Activated T-cell treated with anti-CD3 and anti-CD28 coated beads, Interleukin-2, amount 50 U/mL, for 1 hour (primary cell): Measurements from ENCODE around the gene KLHL26.

ENCODE experiments used
- DNase-seq: peaks from one replicate; pipeline ENCODE4 v3.0.0-alpha.2; 2020

The KLHL26 gene

DNA sequence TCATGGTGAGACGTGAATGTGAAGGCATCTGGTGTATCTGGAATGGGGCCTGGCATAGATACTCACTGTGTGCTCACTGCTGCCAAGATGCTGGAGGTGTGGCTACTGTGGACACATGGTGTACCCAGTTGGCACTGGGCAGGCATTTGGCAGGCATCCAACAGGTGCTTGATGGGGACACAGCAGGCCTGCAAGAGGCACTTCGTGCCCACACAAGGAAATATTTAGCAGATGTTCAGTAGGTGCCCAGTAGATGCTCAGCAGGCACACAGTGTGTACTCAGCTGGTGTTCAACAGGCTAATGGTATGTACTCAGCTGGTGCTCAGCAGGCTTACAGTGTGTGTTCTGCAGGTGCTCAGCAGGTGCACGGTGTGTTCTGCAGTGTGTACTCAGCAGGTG is 60.9 kb downstream of the KLHL26 start:
- no peak for DNase-seq

DNA sequence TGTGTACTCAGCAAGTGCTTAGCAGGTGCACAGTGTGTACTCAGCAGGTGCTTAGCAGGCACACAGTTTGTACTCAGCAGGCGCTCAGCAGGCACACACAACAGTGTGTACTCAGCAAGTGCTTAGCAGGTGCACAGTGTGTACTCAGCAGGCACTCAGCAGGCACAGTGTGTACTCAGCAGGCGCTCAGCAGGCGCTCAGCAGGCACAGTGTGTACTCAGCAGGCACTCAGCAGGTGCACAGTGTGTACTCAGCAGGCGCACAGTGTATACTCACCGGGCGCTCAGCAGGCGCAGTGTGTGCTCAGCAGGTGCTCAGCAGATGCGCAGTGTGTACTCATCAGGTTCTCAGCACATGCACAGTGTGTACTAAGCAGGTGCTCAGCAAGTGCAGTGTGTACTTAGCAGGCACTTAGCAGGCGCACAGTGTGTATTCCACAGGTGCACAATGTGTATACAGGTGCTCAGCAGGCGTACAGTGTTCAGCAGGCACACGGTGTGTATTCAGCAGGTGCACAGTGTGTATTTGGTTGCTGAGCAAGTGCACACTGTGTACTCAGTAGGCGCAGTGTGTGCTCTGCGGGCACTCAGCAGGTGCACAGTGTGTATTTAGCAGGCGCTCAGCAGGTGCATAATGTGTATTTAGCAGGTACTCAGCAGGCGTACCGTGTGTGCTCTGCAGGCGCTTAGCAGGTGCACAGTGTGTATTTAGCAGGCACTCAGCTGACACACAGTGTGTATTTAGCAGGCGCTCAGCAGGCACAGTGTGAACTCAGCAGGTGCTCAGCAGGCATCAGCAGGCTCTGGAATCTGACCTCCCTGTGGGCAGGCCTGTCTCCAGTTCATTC is 61.7 kb downstream of the KLHL26 start:
- DNase-seq, result no peak

DNA sequence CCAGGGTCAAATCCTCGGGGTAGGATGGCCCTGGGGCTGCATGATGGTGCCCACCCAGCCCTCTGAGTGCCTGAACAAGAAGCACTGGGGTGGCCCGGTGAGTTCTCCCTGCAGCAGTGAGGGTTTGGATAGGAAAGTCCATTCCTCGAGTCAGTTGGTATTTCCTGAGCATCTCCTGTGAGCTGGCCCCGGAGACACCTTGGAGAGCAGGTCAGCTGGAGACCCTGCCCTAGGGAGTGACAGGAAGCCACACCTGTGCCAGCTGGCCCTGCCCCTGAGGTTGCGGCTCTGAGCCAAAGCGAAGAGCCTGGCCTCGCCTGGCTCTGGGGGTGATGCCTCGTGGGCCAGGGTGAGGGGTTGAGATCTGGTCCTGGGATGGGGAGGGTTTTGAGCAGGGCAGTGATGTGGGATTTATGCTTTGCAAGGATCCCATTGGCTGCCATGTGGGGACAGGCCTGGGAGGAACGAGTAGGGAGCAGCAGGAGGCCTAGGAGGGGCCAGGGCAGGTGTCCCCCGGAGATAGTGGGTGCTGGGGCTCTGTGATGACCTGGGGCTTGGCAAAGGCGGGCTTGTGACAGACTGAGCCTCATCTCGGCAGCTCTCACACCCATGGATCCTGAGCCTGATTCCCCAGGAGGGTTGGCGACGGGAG is 62.7 kb downstream of the KLHL26 start:
- no peak for DNase-seq

DNA sequence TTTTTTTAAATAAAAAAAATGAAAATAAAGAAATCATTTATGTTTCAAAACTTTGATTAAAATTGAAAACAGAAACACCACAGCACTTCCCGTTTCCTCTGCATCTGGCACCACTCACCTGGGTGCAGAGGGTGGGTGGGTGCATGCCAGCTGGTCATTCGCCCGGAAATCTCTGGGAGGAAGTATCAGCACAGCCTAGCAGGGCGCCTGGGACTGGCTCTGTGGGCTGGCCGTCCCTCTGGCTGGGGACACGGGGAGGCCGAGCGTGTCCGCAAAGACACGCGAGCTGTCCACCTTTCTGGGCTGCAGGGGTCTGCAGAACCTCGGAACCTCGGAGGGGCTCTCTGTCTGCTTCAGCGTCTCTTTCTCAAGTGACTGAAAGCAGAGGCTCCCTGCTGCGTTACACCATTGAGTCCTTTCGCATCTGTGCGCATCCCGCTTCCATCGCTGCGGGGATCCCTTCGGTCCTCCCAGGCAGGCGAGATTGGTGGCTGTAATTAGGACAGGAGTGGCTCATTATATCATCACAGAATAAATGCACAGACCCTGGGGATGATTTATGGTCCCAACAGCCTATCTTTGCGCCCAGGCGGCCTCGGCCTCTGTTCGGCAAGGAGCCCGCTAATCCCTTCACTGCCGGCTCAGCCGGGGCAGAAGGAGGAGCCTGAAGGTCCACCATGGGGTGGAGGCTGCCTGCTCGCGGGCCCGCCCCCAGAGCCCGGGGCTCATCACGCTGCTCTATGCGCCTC is 63.8 kb downstream of the KLHL26 start:
- peak; percentile 76 for DNase-seq

DNA sequence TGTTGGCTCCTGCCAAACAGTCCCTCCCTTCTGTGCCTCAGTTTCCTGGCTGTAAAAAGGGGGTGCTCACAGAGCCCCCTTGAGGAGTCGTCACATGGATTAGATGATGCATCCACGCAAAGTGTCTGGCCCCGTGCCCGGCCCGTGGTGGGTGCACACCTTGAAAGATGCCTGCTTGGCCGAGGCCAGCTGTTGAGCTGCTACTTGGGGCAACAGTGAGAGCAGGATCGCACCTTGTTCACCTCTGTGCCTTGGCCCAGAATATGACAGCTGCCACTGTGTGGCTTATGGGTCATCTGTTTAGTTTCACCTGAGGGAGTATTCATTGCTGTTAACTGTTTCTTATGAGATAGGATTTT is 64.4 kb downstream of the KLHL26 start:
- no peak for DNase-seq

DNA sequence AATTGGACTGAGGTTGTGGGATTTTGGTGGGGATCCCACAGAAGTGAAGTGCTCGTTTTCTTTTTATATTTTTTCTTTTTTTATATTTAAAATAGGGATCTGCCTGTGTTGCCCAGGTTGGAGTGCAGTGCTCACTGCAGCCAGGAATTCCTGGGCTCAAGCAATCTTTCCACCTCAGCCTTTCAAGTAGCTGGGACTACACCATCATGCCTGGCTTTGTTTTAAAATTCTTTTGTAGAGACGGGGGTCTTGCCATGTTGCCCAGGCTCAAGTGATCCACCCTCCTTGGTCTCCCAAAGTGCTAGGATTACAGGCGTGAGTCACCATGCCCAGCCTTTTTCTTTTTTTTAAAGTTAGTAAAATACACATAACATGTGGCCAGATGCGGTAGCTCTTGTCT is 67.2 kb downstream of the KLHL26 start:
- DNase-seq, result no peak

DNA sequence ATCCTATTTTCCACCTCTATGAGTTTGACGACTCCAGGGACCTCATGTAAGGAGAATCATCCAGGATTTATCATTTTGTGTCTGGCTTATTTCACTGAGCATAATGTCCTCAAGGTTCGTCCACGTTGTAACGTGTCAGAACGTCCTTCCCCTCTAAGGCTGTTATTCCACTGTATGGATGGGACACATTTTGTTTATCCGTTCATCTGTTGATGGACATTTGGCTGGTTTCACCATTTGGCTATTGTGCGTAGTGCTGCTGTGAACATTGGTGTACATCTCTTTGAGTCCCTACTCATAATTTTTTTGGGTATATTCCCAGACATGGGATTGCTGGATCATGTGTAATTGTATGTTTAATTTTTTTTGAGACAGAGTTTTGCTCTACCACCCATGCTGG is 68.1 kb downstream of the KLHL26 start:
- no peak for DNase-seq

DNA sequence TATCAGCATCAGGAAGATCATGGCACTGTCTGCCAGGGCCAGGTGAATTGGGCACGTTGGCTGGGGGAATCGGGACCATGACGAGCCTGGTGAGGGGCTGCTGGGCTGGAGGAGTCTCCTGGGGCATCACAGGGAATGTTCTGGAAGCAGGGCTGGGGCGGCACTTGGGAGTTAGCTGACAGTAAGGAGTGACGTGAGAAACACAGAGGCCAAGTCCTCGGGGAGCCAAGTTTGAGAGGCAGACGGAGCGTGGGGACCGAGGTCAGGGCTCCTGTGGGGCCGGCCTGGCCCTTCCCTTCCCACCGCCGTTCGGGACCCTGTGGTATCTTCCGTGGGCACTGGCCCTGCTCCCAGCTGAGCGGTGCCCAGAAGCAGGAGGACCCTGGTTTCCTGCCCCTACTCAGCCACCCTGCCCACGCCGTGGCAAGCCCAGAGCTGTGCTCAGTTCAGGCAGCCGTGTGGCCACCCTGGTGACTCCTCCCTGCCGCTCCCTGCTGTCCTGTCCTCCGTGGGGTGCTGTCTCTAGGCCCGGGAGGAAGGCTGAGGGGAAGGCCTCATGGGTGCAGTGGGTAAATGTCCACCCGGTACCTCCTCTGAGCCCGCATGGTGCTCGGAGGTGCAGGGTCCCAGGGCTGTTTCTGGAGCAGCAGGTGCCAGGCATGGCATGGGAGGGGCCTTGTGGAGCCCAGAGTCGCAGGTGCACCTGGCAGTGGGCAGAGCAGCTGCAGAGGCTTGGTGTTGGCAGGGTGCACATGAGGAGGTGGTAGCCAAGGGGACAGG is 71.8 kb downstream of the KLHL26 start:
- no peak for DNase-seq

DNA sequence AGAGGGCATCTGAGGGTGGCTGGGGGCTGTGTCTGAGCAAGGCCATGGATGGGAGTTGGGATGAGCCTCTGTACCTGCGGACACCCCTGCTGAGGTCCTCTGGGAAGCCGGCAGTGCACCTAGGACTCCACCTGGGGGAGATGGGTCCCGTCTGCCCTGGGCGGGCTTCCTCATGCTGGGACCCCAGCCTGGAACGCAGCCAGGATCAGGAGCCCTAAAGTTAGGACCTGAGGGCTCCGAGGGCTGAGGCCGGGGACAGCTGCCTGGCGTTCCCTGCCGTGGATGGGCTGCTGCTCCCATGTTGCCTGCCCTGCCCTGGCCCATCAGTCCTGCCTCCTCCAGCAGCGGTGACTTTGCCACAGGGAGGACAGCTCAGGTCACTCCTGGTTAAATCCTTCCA is 72.7 kb downstream of the KLHL26 start:
- DNase-seq, result no peak

DNA sequence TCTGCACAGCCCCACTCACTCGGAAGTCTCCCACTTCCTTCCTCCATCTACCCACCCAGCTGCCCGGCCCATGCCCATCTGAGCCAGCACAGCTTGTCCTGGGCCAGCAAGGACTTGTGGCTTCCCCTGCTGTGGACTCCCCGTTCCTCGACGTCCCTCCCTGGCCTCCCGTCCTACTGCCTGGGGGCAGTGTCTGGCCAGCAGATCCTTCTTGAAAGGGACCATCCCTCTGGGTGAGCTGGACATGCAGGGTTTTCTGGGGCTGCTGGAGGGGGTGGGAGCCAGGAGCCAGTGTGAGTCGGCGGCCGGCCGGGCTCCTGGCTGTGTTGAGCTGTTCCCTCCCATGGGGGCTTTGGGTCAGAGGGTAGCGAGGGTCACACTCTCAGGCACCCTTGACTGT is 73.4 kb downstream of the KLHL26 start:
- DNase-seq, result no peak

DNA sequence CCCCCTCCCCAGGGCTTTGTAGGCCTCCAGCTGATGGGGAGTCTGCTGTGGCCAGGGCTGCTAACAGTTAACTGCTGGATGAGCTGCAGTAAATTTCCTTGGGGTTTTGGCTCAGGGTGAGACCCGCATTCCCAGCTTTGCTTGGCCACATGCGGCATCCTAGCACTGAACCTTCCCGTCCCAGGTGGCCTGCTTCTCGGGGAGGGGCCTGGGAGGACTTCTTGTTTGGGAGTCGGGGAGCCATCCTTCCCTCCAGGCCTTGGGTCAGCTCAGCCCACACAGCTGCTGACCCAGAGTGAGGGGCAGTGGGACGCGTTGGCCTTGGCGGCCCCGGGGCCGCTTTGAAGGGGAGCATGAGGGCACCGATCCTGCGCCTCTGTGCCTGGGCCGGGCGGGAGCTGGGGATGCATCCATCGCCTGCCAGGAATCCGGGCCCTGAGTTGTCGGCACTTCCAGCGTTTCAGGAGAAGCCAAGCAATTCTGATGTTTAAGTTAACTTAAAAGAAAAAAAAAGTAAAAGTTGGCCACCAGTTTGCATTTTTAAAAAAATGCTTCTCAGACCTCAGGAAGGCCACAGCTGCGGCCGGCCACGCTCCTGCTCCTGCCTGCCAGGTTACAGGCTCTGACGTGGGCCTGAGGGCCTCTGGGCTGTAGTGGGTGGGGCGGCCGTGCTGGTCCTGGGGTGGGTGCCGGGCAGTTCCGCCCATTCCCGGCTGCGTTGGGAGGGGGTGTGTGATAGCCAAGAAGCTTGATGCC is 74.3 kb downstream of the KLHL26 start:
- no peak for DNase-seq

DNA sequence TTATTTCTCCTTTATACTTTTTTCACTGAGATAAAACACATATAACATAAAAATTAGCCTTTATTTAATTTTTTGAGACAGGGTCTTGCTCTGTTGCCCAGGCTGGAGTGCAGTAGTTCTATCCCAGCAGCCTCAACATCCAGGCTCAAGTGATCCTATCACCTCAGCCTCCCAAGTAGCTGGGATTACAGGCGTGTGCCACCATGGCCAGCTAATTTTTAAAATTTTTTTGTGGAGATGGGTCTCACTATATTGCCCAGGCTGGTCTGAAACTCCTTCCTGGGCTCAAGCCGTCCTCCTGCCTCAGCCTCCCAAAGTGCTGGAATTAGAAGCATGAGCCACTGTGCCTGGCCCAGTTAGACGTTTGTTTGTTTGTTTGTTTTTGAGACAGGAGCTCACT is 75.1 kb downstream of the KLHL26 start:
- DNase-seq, result no peak

DNA sequence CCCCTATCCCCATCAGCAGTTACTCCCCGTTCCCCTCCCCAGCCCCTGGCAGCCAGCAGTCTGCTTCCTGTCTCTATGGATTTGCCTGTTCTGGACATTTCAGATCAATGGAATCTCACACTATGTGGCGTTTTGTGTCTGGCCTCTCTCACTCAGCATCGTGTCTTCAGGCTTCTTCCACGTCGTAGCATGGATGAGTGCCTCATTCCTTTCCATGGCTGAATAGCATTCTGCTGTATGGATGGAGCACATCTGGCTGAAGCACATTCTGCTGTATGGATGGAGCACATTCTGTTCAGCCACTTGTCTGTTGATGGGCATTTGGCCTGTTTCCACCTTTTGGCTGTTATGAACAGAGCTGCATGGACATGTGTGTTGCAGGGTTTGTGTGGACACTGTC is 76.2 kb downstream of the KLHL26 start:
- no peak for DNase-seq

DNA sequence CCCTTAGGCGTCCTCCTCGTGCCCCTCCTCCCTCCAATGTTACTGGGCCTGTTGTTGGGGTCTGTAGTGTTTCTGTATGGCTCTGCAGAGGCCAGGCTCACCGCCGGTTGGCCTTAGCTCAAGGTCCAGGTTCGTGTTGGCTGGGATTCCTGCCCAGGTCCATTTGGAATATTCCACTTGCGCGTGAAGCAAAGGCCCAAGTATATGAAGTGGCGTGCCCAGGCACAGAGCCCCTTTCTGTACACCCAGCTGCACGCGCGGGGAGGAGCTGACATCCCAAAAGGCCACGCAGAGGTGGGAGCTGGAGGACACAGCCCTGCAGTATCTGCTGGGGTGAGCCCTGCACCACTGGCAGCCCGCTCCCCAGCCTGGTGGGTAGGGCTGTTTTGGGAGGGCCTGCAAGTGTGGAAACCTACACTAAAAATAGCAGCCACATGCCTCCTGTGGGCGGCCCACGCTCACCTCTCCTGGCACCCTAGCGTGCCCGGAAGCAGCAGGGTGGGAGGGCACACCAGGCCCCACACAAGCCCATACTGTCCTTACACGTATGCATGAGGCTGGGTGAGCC is 76.8 kb downstream of the KLHL26 start:
- no peak for DNase-seq

DNA sequence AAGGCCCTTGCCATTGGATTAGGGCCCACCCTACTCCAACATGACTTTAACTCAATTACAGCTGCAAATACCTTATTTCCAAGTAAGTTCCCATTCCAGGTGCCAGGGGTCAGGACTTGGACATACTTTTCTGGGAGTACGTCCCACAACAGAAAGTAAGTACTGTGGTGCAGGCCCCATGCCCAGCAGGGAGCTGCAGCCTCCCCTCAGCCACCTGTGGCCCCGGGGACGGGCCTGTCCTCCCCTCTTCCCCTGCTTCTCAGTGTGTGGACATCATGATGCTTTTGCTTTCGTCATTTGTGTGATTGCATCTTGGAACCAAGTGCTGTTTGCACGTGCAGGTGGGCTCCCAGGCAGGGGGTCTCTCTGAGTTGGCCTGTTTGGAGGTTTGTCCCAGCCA is 78.6 kb downstream of the KLHL26 start:
- no peak for DNase-seq

DNA sequence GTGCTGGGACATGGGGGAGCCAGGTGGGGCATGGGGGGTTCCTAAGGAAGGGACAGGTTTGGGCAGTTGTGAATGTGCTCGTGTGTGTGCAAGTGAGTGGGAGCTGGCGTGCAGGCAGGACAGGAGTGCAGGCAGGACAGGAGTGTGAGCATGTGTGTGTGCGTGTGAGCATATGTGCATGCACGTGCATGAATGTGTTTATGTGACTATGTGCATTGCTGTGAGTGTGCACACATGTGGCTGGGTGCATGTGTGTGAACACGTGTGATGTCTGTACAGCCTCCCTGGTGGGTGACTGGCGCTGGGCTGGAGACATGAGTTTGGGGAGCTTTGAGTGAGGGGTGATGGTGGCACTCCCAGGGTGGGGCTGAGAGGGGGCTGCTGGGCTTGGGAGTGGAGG is 80.0 kb downstream of the KLHL26 start:
- no peak for DNase-seq

DNA sequence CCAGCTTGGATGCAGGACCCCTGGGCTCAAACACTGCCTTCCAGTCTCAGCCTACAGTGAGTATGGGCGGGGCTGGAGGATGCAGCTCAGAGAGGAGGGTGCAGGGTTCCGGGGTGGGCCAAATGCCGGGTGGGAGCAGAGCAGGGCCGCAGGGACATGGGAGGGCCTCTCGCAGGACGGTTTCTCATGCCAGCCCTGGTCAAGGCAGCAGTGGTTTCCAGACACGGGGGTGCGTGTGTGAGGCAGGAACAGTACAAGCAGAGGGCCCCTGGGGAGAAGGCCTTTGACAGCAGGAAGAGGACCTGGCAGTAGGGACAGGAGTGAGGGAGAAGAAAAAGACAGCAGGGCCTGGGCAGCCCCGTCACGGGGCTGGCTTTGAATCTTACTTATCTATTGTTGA is 80.8 kb downstream of the KLHL26 start:
- DNase-seq, result no peak

DNA sequence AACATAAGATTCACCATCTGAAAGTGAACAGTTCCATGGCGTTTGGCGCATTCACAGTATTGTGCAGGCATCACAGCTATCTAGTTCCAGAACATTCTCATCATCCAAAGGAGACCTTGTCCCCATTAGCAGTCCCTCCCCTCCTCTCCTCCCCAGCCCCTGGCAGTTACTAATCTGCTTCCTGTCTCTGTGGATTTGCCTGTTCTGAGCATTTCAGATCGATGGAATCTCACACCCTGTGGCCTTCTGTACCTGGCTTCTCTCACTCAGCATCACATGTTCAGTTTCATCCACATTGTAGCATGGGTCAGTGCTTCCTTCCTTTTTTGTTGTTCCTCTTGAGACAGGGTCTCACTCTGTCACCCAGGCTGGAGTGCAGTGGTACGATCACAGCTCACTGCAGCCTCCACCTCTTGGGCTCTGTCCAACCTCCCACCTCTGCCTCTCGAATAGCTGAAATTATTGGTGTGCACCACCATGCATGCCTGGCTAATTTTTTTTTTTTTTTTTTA is 81.2 kb downstream of the KLHL26 start:
- no peak for DNase-seq

DNA sequence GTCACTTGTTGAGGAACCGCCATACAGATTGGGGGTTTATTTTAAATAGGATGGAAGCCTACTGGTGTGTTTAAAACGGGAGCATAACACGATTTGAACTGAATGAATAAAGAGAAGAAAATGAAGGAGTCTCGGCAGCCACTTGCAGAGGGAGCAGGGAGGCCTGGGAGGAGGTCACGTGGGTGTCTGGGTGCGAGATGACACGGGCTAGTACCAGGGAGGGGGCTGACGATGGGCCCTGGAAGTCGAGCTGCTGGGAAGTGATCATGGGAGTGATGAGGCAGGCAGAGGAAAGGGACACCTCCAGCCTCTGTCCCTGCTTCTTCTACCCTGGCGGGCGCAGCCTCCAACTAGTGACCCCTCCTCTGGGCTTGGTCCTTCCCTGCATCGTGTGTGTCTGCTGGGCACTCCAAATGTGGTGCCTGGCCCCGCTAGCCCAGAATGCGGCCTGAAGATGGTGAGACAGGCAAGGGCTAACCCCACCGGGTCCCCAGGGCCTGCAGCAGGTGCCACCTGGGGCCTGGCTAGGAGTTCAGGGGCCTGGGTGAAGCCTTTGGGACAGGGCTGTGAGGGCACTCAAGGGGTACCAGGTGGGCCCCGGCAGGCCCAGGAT is 82.1 kb downstream of the KLHL26 start:
- DNase-seq, result no peak

DNA sequence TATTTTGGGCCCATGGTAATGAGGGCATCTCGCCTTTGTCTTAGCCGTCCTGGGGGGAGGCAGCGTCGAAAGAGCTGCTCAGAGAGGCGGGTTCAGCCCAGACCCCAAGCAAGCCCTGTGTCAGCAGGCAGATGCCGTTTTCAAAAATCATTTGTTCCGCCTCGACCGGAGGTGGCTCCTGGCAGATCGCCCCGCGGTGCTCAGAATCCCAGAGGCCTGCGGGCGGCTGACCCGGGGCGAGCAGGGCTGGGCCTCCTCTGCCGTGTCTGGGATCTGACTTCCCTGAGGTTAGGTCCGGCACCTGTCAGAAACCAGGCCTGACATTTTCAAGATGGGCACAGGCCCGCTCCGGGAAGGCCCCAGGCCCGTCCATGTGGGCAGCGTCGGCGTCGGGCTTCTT is 82.7 kb downstream of the KLHL26 start:
- DNase-seq, result no peak
